Colonic mucosa (tissue), 4 donors: ENCODE results near the gene TBX4. TPM values are rescaled to one million over a fixed set of nuclear protein-coding genes. Genes with fewer than 3 reads are reported as not detected.

Source experiments
- DNase-seq: peaks from one replicate; pipeline ENCODE4 v3.0.0-alpha.2; 2020
- H3K27ac ChIP-seq: fragments of 200-600 bp; one replicate; pipeline ENCODE4 v1.8.0; 2021
- H3K27me3 ChIP-seq: fragments of 200-600 bp; one replicate; pipeline ENCODE4 v1.8.0; 2021
- H3K36me3 ChIP-seq: fragments of 200-600 bp; one replicate; pipeline ENCODE4 v1.8.0; 2021
- H3K4me1 ChIP-seq: fragments of 200-600 bp; one replicate; pipeline ENCODE4 v1.8.0; 2021; ENCODE audit warnings: mild to moderate bottlenecking
- H3K4me3 ChIP-seq: fragments of 200-600 bp; one replicate; pipeline ENCODE4 v1.8.0; 2021
- H3K9ac ChIP-seq, 2 donors: one replicate each; pipeline ENCODE4 v1.7.0; 2013; ENCODE audit warnings: control low read depth in 2 of 2, low read depth in 2 of 2, low read length in 2 of 2
- H3K9me3 ChIP-seq: fragments of 200-600 bp; one replicate; pipeline ENCODE4 v1.8.0; 2021
- CTCF ChIP-seq: fragments of 200-600 bp; IDR thresholded peaks from one replicate; pipeline ENCODE4 v1.8.0; 2022; ENCODE audit warnings: antibody characterized with exemption, mild to moderate bottlenecking
- intact Hi-C: fragments of 100-400 bp; cut with DNase I; formaldehyde crosslinking; loops from one replicate; pipeline ENCODE4 v1.14.1; 2022
- total RNA-seq, 2 donors: library from RNA; stranded (reverse); fragmentation: NEBNext Ultra II Directional in 1 of 2; extraction: Animal tissue kit (Norgen Biotek cat#: 25700) in 1 of 2; gene quantifications; one replicate each; pipeline ENCODE4 v1.2.1, GENCODE V29; 2021
- donor health status: healthy.
- donor health status: DM: no; HTN: no; CAD: no.
- donor health status: DM: no; HTN: no; CAD: no.

Gene TBX4
- total RNA-seq, 2 donors from 2014 or later = not detected

GRCh38 chr17:61469949-61470348 lies 17.7 kb downstream of the TBX4 start:
- H3K9me3 ChIP-seq = no peaks in the 10 kb centered on the region
- intact Hi-C loops = no loop called here
- no peaks in the 10 kb centered on the region for H3K4me1 ChIP-seq
- no peak overlapping the region for H3K9ac ChIP-seq
- no peaks in the 10 kb centered on the region for H3K27me3 ChIP-seq
- DNase-seq = no peak
- no peak overlapping the region for H3K27ac ChIP-seq
- no peak for TF ChIP-seq CTCF
- H3K4me3 ChIP-seq = no peak overlapping the region
- no peaks in the 10 kb centered on the region for H3K36me3 ChIP-seq

- no peak overlapping the region for H3K27ac ChIP-seq
- no peak overlapping the region for H3K4me3 ChIP-seq
- DNase-seq = no peak
- no peaks in the 10 kb centered on the region for H3K9me3 ChIP-seq
- H3K36me3 ChIP-seq = no peaks in the 10 kb centered on the region
- H3K4me1 ChIP-seq = no peaks in the 10 kb centered on the region
- no peak for TF ChIP-seq CTCF
- intact Hi-C loops = no loop called here
- H3K9ac ChIP-seq = no peak overlapping the region
- H3K27me3 ChIP-seq = no peaks in the 10 kb centered on the region
Measured at GRCh38 chr17:61470530-61471136, 18.4 kb downstream of the TBX4 start.

GRCh38 chr17:61474235-61474927 lies 22.2 kb downstream of the TBX4 start:
- no peak overlapping the region for H3K9ac ChIP-seq
- no peaks in the 10 kb centered on the region for H3K9me3 ChIP-seq
- H3K27ac ChIP-seq = no peak overlapping the region
- H3K36me3 ChIP-seq = no peaks in the 10 kb centered on the region
- no peak for DNase-seq
- intact Hi-C loops = no loop called here
- no peak for TF ChIP-seq CTCF
- H3K4me3 ChIP-seq = no peak overlapping the region
- no peaks in the 10 kb centered on the region for H3K27me3 ChIP-seq
- no peaks in the 10 kb centered on the region for H3K4me1 ChIP-seq

- no peak overlapping the region for H3K9ac ChIP-seq
- intact Hi-C loops = no loop called here
- no peak for DNase-seq
Measured at GRCh38 chr17:61474934-61475333, 22.7 kb downstream of the TBX4 start.

DNA sequence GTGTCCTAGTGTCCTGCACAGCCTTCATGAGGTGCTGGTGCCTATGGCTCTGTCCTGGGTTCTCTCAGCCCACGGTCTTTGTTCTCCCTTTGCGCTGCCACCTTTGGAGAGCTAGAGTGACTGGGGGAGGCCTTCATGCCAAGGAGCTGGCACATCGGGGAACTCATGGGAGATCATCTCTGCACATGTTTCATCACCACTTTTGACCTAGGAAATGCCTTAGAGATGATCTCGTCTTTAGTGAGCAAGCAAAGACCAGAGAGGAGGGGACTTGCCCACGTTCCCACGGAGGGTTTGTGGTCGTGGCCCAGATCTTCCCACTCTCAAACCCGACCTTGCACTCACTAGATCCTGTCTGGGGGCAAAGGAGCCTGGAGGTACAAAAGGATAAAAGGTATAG lies 23.5 kb downstream of the TBX4 start:
- no peak for TF ChIP-seq CTCF
- DNase-seq = no peak
- intact Hi-C loops = no loop called here

More at GRCh38 chr17:61474934-61475333, 22.7 kb downstream of the TBX4 start:
- Histone ChIP-seq H3K9me3 (no peaks in the 10 kb centered on the region), H3K27me3 (no peaks in the 10 kb centered on the region), H3K4me1 (no peaks in the 10 kb centered on the region), H3K36me3 (no peaks in the 10 kb centered on the region), H3K4me3 (no peak overlapping the region), H3K27ac (no peak overlapping the region)
- no peak for TF ChIP-seq CTCF

More for the DNA sequence above, 23.5 kb downstream of the TBX4 start:
- Histone ChIP-seq H3K9ac (no peak overlapping the region), H3K27ac (no peak overlapping the region), H3K4me3 (no peak overlapping the region), H3K4me1 (no peaks in the 10 kb centered on the region), H3K27me3 (no peaks in the 10 kb centered on the region), H3K36me3 (no peaks in the 10 kb centered on the region), H3K9me3 (no peaks in the 10 kb centered on the region)
